ENCODE data around the gene JAK1. TPM values are rescaled to one million over a fixed set of nuclear protein-coding genes. Genes with fewer than 3 reads are reported as not detected.

The JAK1 gene
- total and polyA plus RNA-seq, 10 of the 15 experiments (the other 5 are each of a cell fraction or from before 2014, with no cell fraction given) = 9.6 to 45.5 (median 35.7) TPM

DNA sequence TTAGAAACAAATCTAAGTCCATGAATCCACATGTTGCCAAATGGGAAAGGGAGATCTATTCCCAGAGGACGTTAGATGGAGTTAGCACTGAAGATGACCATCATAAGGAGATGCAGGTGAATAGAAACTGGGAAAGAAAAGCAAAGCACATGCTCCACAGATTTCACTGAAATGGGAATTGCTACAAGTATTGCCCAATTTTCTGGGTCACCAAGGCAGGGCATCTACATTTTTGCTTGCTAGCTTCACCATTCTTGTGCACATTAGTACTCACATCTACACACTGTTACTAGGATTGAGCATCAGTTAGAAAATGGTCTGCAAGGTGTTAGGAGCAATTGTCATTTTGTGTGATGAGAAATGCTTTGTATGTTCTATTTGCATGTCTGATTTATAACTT lies 99.1 kb downstream of the JAK1 start:
- Histone ChIP-seq H3K27ac (ENCODE audit: control insufficient read depth, insufficient read depth) (no peak overlapping the region), H3K9me3 (replicated peaks; ENCODE audit: control insufficient read depth, insufficient read depth, low read length) (no peaks in the 10 kb centered on the region), H3K4me1 (ENCODE audit: control insufficient read depth, insufficient read depth, low read length) (peaks cover 17% of the 10 kb centered on the region), H3K79me2 (ENCODE audit: control insufficient read depth, insufficient read depth, low read length) (no peaks in the 10 kb centered on the region), H3K9ac (ENCODE audit: control insufficient read depth, insufficient read depth, low read length) (no peak overlapping the region), H2AFZ (ENCODE audit: control insufficient read depth, low read depth, low read length) (no peak overlapping the region), H3K27me3 (replicated peaks in 1 of 2; ENCODE audit: control insufficient read depth in 2 of 2, insufficient read depth in 2 of 2, low read length in 1 of 2) (no peaks in the 10 kb centered on the region), H3K36me3 (ENCODE audit: control insufficient read depth in 2 of 2, insufficient read depth in 2 of 2, low read length in 1 of 2) (peaks cover 8 to 14% of the 10 kb centered on the region in 2 experiments), H3K4me3 (no peak overlapping the region), H4K20me1 (ENCODE audit: control insufficient read depth, insufficient read depth) (no peaks in the 10 kb centered on the region), H3K4me2 (ENCODE audit: control insufficient read depth, insufficient read depth) (no peak overlapping the region)
- in situ Hi-C loops (cut with MboI) = no loop called here
- RAD21 ChIA-PET (ENCODE audit: unreplicated experiment) = no interaction called here
- SMC1A ChIA-PET (ENCODE audit: uncharacterized antibody, unreplicated experiment) = interaction anchor here (1.1 kb wide), 1 partner anchor 36 kb away, joined by 4 read pairs; no protein-coding TSS in a partner anchor
- ATAC-seq (no peak), FAIRE-seq (no peak), DNase-seq (ENCODE audit: low read depth, low spot score) (no peak)
- POLR2A ChIA-PET = interaction anchor here (0.7 kb wide), 1 partner anchor 24 kb away, joined by 6 read pairs; no protein-coding TSS in a partner anchor
- BruUV-seq (replicated peaks) = no TSS peak
- CTCF ChIA-PET = interaction anchor here (1.3 to 1.4 kb wide), 2 partner anchors 15 to 208 kb away, joined by 3 to 4 read pairs; no protein-coding TSS in a partner anchor
- intact Hi-C loops (cut with micrococcal nuclease; ENCODE audit: unreplicated experiment) = no loop called here
- WGBS (ENCODE audit: insufficient coverage, insufficient replicate concordance, low lambda C conversion rate, missing lambda C conversion rate) = 100% methylated on average over 1 of the region's 1 CpG
- TF ChIP-seq ZNF274 (IDR thresholded peaks at IDR 0.05; ENCODE audit: insufficient read depth, insufficient read length) = no peak
- TF ChIP-seq IKZF1 (conservative IDR thresholded peaks at IDR 0.05) = no peak
- no peak for TF ChIP-seq SMAD5 (IDR thresholded peaks at IDR 0.05; ENCODE audit: low read depth)
- no peak for TF ChIP-seq ETV6 (conservative IDR thresholded peaks at IDR 0.05 in 1 of 2, IDR thresholded peaks at IDR 0.05 in 1 of 2; ENCODE audit: borderline replicate concordance in 1 of 2, low read depth in 1 of 2)
- no peak for TF ChIP-seq NR2C1 (IDR thresholded peaks at IDR 0.05)
- TF ChIP-seq, protein P1, sequence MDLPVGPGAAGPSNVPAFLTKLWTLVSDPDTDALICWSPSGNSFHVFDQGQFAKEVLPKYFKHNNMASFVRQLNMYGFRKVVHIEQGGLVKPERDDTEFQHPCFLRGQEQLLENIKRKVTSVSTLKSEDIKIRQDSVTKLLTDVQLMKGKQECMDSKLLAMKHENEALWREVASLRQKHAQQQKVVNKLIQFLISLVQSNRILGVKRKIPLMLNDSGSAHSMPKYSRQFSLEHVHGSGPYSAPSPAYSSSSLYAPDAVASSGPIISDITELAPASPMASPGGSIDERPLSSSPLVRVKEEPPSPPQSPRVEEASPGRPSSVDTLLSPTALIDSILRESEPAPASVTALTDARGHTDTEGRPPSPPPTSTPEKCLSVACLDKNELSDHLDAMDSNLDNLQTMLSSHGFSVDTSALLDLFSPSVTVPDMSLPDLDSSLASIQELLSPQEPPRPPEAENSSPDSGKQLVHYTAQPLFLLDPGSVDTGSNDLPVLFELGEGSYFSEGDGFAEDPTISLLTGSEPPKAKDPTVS (IDR thresholded peaks at IDR 0.05; ENCODE audit: low read depth, low read length) = no peak
- no peak for TF ChIP-seq TCF12 (IDR thresholded peaks at IDR 0.05; ENCODE audit: low read depth, low read length)
- no peak for TF ChIP-seq IRF4 (IDR thresholded peaks at IDR 0.05; ENCODE audit: low read depth, low read length)
